DOHH2 (cell line): Measurements from ENCODE around the gene MYCL.

ENCODE experiments used
- H3F3A ChIP-seq: fragments of 200-600 bp; sonication (generic), shearing (Covaris generic); 2 replicates; pipeline ENCODE4 v1.6.0; 2016; ENCODE audit warnings: antibody characterized with exemption, mild to moderate bottlenecking; ENCODE audit not compliant: control insufficient read depth, insufficient read depth
- H3K27ac ChIP-seq: fragments of 200-600 bp; sonication (generic); 2 replicates; pipeline ENCODE4 v1.5.1; 2014; ENCODE audit warnings: low read depth, mild to moderate bottlenecking, low read length, moderate library complexity
- H3K27me3 ChIP-seq: fragments of 200-600 bp; sonication (generic); 2 replicates; pipeline ENCODE4 v1.6.1; 2014; ENCODE audit warnings: mild to moderate bottlenecking, low read length, mixed read lengths; ENCODE audit not compliant: control insufficient read depth
- H3K36me3 ChIP-seq: fragments of 200-600 bp; sonication (generic); 2 replicates; pipeline ENCODE4 v1.6.1; 2014; ENCODE audit warnings: mild to moderate bottlenecking, low read length, moderate library complexity, mixed read lengths; ENCODE audit not compliant: control insufficient read depth
- H3K4me1 ChIP-seq: fragments of 200-600 bp; sonication (generic); 2 replicates; pipeline ENCODE4 v1.6.1; 2014; ENCODE audit warnings: mild to moderate bottlenecking, low read length, mixed read lengths; ENCODE audit not compliant: control insufficient read depth
- H3K4me2 ChIP-seq: fragments of 200-600 bp; sonication (generic); 2 replicates; pipeline ENCODE4 v1.6.0; 2014; ENCODE audit warnings: mild to moderate bottlenecking, low read length, moderate library complexity
- H3K4me3 ChIP-seq: fragments of 200-600 bp; sonication (generic); 2 replicates; pipeline ENCODE4 v1.5.1; 2014; ENCODE audit warnings: mild to moderate bottlenecking, low read length, mixed read lengths
- H3K79me2 ChIP-seq: fragments of 200-600 bp; sonication (generic); 2 replicates; pipeline ENCODE4 v1.6.1; 2014; ENCODE audit warnings: mild to moderate bottlenecking, low read length, mixed read lengths; ENCODE audit not compliant: control insufficient read depth
- H3K9me2 ChIP-seq: fragments of 200-600 bp; sonication (generic); replicated peaks from 2 replicates; pipeline ENCODE4 v1.6.1; 2014; ENCODE audit warnings: mild to moderate bottlenecking, low read length, mixed read lengths; ENCODE audit not compliant: control insufficient read depth
- H3K9me3 ChIP-seq: fragments of 200-600 bp; sonication (generic); 2 replicates; pipeline ENCODE4 v1.6.1; 2014; ENCODE audit warnings: antibody characterized with exemption, low read length, mixed read lengths; ENCODE audit not compliant: control insufficient read depth, insufficient read depth
- H4K20me1 ChIP-seq: fragments of 200-600 bp; sonication (generic); 2 replicates; pipeline ENCODE4 v1.6.0; 2014; ENCODE audit warnings: low read depth, mild to moderate bottlenecking, antibody characterized with exemption, low read length, moderate library complexity; ENCODE audit not compliant: control insufficient read depth, insufficient read depth
- EZH2phosphoT487 ChIP-seq: fragments of 200-600 bp; sonication (generic); IDR thresholded peaks from 2 replicates; pipeline ENCODE4 v1.6.1; 2017; ENCODE audit warnings: borderline replicate concordance, mild to moderate bottlenecking, antibody characterized with exemption, low read length, moderate library complexity, mixed read lengths
- TF ChIP-seq, protein P1 (sequence below): fragments of 200-600 bp; sonication (generic); IDR thresholded peaks from one replicate; pipeline ENCODE4 v1.5.1; 2014; ENCODE audit warnings: antibody characterized with exemption, mild to moderate bottlenecking, low read depth, low read length; ENCODE audit not compliant: poor library complexity, severe bottlenecking

The MYCL gene

DNA sequence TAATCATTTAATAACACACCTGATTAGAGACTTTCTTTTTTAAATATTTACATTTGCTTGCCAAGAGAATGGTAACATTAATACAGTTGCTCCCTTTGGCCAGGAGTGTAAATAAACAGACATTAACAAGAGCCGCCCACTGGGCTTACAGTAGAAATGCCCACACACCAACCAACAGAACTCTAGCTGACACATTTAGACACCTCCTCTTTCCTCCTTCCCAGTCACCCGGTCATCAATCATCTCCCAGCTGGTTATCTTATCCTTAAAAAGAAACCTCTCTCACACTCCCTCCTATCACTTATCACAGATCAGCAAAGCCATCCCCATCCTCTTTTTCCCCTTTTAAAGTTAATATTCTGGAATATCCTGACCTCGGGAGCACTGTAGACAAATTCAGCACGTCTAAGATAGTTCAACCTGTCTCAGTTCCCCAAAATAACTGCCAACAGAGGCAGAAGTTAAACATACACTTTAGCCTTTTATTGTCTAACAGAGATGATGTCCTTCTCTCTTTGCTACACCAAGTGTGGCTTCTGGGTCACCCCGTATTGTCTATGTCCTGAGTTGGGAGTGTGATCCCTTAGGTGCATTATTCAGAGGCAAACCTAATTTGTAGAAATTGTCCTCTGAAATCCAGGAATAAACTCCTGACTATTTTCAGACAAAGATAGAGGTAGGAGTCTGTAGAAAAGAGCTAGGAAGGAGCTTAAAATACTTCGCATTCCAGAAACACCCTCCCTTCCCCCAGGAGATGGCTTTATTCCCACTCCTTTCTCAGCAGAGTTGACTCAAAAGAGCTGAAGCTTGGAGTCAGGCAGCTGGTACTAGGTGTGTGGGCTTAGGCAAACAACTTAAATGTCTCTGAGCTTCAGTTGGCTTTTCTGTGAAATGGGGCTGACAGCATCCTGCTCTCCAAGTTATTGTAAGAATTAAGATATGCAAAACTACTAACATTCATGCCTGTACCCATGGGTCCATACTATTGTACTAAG lies 8.8 kb downstream of the MYCL start:
- TF ChIP-seq, protein P1, sequence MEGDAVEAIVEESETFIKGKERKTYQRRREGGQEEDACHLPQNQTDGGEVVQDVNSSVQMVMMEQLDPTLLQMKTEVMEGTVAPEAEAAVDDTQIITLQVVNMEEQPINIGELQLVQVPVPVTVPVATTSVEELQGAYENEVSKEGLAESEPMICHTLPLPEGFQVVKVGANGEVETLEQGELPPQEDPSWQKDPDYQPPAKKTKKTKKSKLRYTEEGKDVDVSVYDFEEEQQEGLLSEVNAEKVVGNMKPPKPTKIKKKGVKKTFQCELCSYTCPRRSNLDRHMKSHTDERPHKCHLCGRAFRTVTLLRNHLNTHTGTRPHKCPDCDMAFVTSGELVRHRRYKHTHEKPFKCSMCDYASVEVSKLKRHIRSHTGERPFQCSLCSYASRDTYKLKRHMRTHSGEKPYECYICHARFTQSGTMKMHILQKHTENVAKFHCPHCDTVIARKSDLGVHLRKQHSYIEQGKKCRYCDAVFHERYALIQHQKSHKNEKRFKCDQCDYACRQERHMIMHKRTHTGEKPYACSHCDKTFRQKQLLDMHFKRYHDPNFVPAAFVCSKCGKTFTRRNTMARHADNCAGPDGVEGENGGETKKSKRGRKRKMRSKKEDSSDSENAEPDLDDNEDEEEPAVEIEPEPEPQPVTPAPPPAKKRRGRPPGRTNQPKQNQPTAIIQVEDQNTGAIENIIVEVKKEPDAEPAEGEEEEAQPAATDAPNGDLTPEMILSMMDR = no peak
- Histone ChIP-seq H3K4me3 (no peak overlapping the region), H3K9me2 (no peaks in the 10 kb centered on the region), H3K27me3 (peaks cover 59% of the 10 kb centered on the region), H3K79me2 (no peaks in the 10 kb centered on the region), H4K20me1 (no peaks in the 10 kb centered on the region), H3K4me1 (peaks cover 6% of the 10 kb centered on the region; the same call in 1 of the 2 replicates), H3K27ac (no peak overlapping the region), H3K9me3 (no peaks in the 10 kb centered on the region), H3F3A (no peaks in the 10 kb centered on the region), H3K36me3 (no peaks in the 10 kb centered on the region), H3K4me2 (no peak overlapping the region)

DNA sequence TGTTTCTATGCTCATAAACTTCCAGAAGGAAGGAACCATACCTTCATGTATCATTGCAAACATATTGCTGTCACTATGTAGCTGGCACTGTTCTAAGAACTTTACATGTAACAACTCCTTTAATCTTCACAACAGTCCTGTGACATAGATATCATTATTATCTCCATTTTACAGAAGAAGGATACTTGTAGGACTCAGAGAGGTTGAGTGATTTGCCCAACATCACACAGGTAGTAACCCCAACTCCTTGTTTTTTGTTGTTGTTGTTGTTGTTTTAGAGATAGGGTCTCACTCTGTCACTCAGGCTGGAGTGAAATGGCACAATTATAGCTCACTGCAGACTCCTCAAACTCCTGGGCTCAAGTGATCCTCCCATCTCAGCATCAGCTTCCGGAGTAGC lies 10.8 kb downstream of the MYCL start:
- Histone ChIP-seq H3K9me3 (no peaks in the 10 kb centered on the region), H3K79me2 (no peaks in the 10 kb centered on the region), H3K27ac (no peak overlapping the region), H3K4me3 (no peak overlapping the region), H3K36me3 (no peaks in the 10 kb centered on the region), H3K4me2 (no peak overlapping the region), H4K20me1 (no peaks in the 10 kb centered on the region), H3F3A (no peaks in the 10 kb centered on the region), H3K27me3 (peaks cover 46% of the 10 kb centered on the region), H3K9me2 (no peaks in the 10 kb centered on the region), H3K4me1 (peaks cover 6% of the 10 kb centered on the region; the same call in 1 of the 2 replicates)
- TF ChIP-seq, protein P1 = no peak
- TF ChIP-seq EZH2phosphoT487 = no peak

DNA sequence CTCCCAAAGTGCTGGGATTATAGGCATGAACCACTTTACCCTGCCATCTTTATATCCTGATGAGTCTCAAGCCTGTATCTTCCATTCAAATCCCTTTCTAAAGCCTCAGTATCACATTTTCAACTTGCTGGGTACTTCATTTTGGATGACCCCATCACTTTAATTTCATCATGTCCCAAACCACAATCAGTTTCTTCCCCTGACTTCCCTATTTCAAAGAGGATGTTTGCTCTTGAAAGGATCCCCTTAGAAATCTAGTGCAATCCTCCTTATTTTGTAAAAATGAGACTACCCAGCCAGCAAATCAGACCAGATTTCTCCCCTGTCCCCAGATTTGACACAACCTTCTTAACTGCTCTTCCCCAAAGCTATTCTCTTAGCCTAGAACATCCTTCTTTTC lies 11.4 kb downstream of the MYCL start:
- Histone ChIP-seq H3K9me3 (no peaks in the 10 kb centered on the region), H3F3A (no peaks in the 10 kb centered on the region), H3K4me2 (no peak overlapping the region), H3K4me3 (no peak overlapping the region), H3K4me1 (peaks cover 6% of the 10 kb centered on the region; the same call in 1 of the 2 replicates), H3K36me3 (no peaks in the 10 kb centered on the region), H3K27ac (no peak overlapping the region), H3K9me2 (no peaks in the 10 kb centered on the region), H3K79me2 (no peaks in the 10 kb centered on the region), H4K20me1 (no peaks in the 10 kb centered on the region), H3K27me3 (peaks cover 43% of the 10 kb centered on the region)
- TF ChIP-seq, protein P1 = no peak
- TF ChIP-seq EZH2phosphoT487 = no peak
